D721Med (cell line): ENCODE measurements around the gene PSAPL1.

ENCODE experiments used
- DNase-seq: peaks from one replicate; pipeline ENCODE4 v3.0.0; 2011; ENCODE audit warnings: low spot score; ENCODE audit not compliant: insufficient read length
- FAIRE-seq: peaks from 2 replicates; lab custom pipeline; 2011; peaks lifted over from hg19 to GRCh38; lab: Jason Lieb, UNC
- CTCF ChIP-seq: IDR thresholded peaks from 2 replicates; pipeline ENCODE4 v1.5.1; 2012; ENCODE audit warnings: mild to moderate bottlenecking, control low read depth; ENCODE audit not compliant: insufficient read depth; ENCODE audit errors: missing control alignments

PSAPL1 gene

GRCh38 chr4:7414736-7415510 lies 19.8 kb downstream of the PSAPL1 start:
- DNase-seq = no peak
- TF ChIP-seq CTCF = no peak
- FAIRE-seq = no peak

DNA sequence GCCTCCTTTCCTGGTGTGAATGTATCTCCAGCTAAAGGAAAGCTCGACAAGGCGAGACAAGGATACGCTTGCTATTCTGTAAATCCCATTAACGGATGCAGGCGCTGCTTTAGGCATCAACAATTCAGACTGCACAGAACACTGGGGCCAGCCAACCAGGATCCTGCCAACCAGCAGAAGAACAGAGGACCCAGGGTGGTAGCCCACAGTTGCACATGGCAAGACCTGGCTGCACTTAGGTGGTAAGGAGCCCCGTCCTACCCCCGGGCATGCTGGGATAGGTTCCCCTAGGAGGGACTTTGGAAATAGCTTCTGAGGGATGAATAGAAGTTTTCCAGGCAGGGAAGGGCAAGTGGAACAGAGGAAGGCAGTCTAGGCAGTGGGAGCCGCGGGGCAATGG lies 20.7 kb downstream of the PSAPL1 start:
- DNase-seq (peak; percentile 0), FAIRE-seq (no peak)
- no peak for TF ChIP-seq CTCF

DNA sequence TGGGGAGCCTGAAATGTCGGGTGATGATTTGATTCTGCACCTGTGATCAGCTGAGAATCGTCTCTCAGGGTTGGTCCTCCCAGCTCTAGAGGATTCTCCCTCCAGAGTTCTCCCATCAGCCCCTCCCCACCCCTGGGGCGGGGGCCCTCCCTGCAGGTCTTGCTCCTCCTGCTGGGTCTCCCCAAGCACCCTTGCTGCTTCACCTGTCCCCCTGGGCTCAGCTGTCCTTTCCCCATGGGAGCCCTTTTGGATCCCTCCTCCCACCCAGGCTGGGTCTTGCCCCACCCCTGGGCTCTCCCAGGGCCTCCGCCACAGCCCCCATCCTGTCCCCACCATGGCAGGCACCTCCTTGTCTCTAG lies 22.2 kb downstream of the PSAPL1 start:
- no peak for TF ChIP-seq CTCF
- FAIRE-seq = no peak

DNA sequence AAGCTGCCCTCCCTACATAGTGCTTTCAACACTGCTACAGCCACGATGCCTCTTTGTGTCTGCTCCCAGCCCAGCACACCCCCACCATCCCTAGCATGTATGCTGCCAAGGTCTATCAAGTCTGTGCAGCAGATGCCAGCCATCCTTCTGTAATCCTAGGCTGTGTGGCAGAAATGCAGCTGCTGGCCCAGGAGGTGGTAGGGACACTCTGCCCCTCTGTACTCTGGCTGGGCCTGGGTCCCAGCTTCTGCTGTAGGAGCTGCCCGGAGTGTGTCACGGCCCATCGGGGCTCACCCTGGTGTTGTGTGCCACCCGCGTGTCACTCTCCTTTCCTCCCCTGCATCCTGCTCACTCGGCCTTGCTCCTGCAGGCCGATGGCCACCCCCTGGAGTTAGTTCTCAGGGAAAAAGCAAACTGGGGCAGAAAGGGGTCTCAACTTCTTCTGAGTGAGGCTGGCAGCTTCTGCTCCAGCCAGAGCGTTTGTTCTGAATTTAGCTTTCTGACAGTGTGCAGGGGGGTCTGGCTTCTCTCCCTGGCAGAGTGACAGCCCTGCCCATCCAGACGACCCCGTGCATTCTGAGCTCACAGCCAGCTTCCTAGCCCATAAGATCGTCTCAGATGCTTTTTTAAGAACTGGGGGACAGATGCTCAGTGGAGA lies 22.7 kb downstream of the PSAPL1 start:
- no peak for TF ChIP-seq CTCF
- DNase-seq (peak; percentile 5), FAIRE-seq (no peak)

More for the DNA sequence above, 22.2 kb downstream of the PSAPL1 start:
- DNase-seq = peak; percentile 7

DNA sequence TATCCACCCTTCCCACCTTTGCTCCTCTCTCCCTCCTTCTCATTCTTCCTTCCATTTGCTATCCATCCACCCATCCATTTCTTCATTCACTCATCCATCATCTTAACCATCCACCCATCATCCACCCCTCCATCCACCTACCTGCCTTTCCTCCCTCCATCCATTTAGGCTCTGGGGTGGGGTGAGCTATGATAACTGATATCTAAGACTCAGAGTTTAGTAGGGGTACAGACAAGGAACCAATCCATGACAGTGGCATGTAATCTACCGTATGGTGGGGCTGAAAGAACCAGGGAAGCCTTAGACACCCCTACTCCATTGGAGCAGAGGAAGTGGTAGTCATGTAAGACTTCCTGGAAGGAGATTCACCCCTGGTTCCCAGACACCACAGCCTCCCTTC lies 23.2 kb downstream of the PSAPL1 start:
- DNase-seq (no peak), FAIRE-seq (no peak)
- no peak for TF ChIP-seq CTCF

DNA sequence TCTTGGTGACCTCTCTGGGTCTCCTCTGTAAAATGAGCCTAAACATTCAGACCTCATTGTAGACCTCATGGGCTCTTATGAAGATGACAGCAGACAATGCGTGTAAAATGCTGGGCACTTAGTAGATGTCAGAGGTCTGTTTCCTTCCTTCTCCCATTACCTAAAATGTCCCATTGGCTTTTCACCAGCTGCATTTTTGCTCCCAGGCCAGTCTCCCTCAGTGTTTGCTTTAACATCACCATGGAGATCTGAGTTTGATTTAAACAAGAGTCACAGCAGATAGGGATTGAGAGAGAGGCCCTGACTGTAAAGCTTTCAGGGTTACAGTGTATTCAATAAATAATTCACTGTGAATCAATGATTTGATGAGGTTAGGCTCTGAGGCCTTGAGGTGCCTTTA lies 24.3 kb downstream of the PSAPL1 start:
- no peak for FAIRE-seq

More for the DNA sequence above, 24.3 kb downstream of the PSAPL1 start:
- no peak for TF ChIP-seq CTCF
- DNase-seq = no peak
